ENCODE measurements around the gene KLF5.
"Not testable (repeated sequence)": the region's sequence is repeated elsewhere in the genome, so short reads cannot be mapped to it uniquely, and the experiment has no call there.

Gene KLF5

GRCh38 chr13:73088332-73088935 lies 29.6 kb downstream of the KLF5 start:
- DNase-seq (ENCODE audit: low read depth in 3 of 3) = no peak

- no peak for DNase-seq (ENCODE audit: low read depth in 3 of 3)
Measured at GRCh38 chr13:73089213-73089612, 30.4 kb downstream of the KLF5 start.

- no peak for DNase-seq (ENCODE audit: low read depth in 3 of 3)
Measured at GRCh38 chr13:73090116-73090822, 31.5 kb downstream of the KLF5 start.

GRCh38 chr13:73090823-73091187 lies 32.0 kb downstream of the KLF5 start:
- no peak for DNase-seq (ENCODE audit: low read depth in 3 of 3)

- no peak for DNase-seq (ENCODE audit: low read depth in 3 of 3)
Measured at GRCh38 chr13:73092829-73093228, 34.0 kb downstream of the KLF5 start.

- DNase-seq (ENCODE audit: low read depth in 3 of 3) = no peak
Measured at GRCh38 chr13:73096173-73096572, 37.4 kb downstream of the KLF5 start.

- DNase-seq (ENCODE audit: low read depth in 3 of 3) = no peak
Measured at GRCh38 chr13:73096638-73097037, 37.8 kb downstream of the KLF5 start.

- not testable (repeated sequence) for DNase-seq (ENCODE audit: low read depth in 3 of 3)
Measured at GRCh38 chr13:73100781-73101180, 42.0 kb downstream of the KLF5 start.

GRCh38 chr13:73101351-73102007 lies 42.7 kb downstream of the KLF5 start:
- DNase-seq (ENCODE audit: low read depth in 3 of 3) = no peak

- no peak for DNase-seq (ENCODE audit: low read depth in 3 of 3)
Measured at GRCh38 chr13:73103238-73103637, 44.4 kb downstream of the KLF5 start.

- DNase-seq (ENCODE audit: low read depth in 3 of 3) = no peak
Measured at GRCh38 chr13:73106513-73107178, 47.8 kb downstream of the KLF5 start.

GRCh38 chr13:73107481-73107880 lies 48.7 kb downstream of the KLF5 start:
- DNase-seq (ENCODE audit: low read depth in 3 of 3) = no peak

- DNase-seq (ENCODE audit: low read depth in 3 of 3) = no peak
Measured at GRCh38 chr13:73107970-73108369, 49.2 kb downstream of the KLF5 start.

- no peak for DNase-seq (ENCODE audit: low read depth in 3 of 3)
Measured at GRCh38 chr13:73109288-73109899, 50.6 kb downstream of the KLF5 start.

GRCh38 chr13:73109969-73110368 lies 51.2 kb downstream of the KLF5 start:
- no peak for DNase-seq (ENCODE audit: low read depth in 3 of 3)

GRCh38 chr13:73110814-73111213 lies 52.0 kb downstream of the KLF5 start:
- DNase-seq (ENCODE audit: low read depth in 3 of 3) = no peak

- DNase-seq (ENCODE audit: low read depth in 3 of 3) = no peak
Measured at GRCh38 chr13:73111331-73111730, 52.5 kb downstream of the KLF5 start.

GRCh38 chr13:73119612-73120011 lies 60.8 kb downstream of the KLF5 start:
- no peak for DNase-seq (ENCODE audit: low read depth in 3 of 3)

All from stimulated activated CD4-positive, alpha-beta T cell treated with anti-CD3 and anti-CD28 coated beads, TNF-alpha, amount 100 ng/mL, for 24 hours (primary cell).